ENCODE results near the gene NCK2.
A peak's percentile ranks its signal among the peaks of the same experiment; 100 is the strongest.

NCK2 gene

GRCh38 chr2:105723431-105723830 is 21.3 kb upstream of the NCK2 start:
- no peak for DNase-seq
- Histone ChIP-seq H3K36me3 (replicated peaks; ENCODE audit: insufficient read depth, low read length) (no peaks in the 10 kb centered on the region), H3K9me2 (replicated peaks; ENCODE audit: insufficient read depth, low read length) (no peaks in the 10 kb centered on the region), H3K9me3 (replicated peaks; ENCODE audit: insufficient read depth, low read length) (no peaks in the 10 kb centered on the region), H3K9ac (ENCODE audit: low read length) (no peak overlapping the region), H3K27me3 (replicated peaks; ENCODE audit: insufficient read depth, low read length) (no peaks in the 10 kb centered on the region), H2AFZ (ENCODE audit: low read length) (no peak overlapping the region), H3K27ac (ENCODE audit: low read length) (no peak overlapping the region), H3K79me2 (ENCODE audit: low read length) (no peaks in the 10 kb centered on the region), H3K4me3 (ENCODE audit: low read length) (no peak overlapping the region), H3K4me2 (ENCODE audit: low read depth, low read length) (no peak overlapping the region), H4K20me1 (ENCODE audit: insufficient read depth, low read length) (no peaks in the 10 kb centered on the region), H3F3A (ENCODE audit: insufficient read depth, low read length) (peaks cover 33% of the 10 kb centered on the region), H3K4me1 (ENCODE audit: low read length) (peaks cover 44% of the 10 kb centered on the region)
- TF ChIP-seq EZH2 (optimal IDR thresholded peaks at IDR 0.05; ENCODE audit: low read depth, low read length) (no peak), EZH2phosphoT487 (IDR thresholded peaks at IDR 0.05; ENCODE audit: low read length) (no peak), CTCF (IDR thresholded peaks at IDR 0.05; ENCODE audit: low read length) (no peak)

GRCh38 chr2:105725388-105725787 is 19.3 kb upstream of the NCK2 start:
- DNase-seq: no peak
- peak overlapping the region; percentile 17 for H2AFZ ChIP-seq (ENCODE audit: low read length)
- H3K4me3 ChIP-seq (ENCODE audit: low read length): peak overlapping the region; percentile 3; the same call in 1 of the 2 replicates
- no peaks in the 10 kb centered on the region for H3K9me3 ChIP-seq (replicated peaks; ENCODE audit: insufficient read depth, low read length)
- TF ChIP-seq EZH2phosphoT487 (IDR thresholded peaks at IDR 0.05; ENCODE audit: low read length) (no peak), CTCF (IDR thresholded peaks at IDR 0.05; ENCODE audit: low read length) (no peak), EZH2 (optimal IDR thresholded peaks at IDR 0.05; ENCODE audit: low read depth, low read length) (no peak)
- peak overlapping the region; percentile 96 for H3K27ac ChIP-seq (ENCODE audit: low read length)
- H3K27me3 ChIP-seq (replicated peaks; ENCODE audit: insufficient read depth, low read length): no peaks in the 10 kb centered on the region
- no peaks in the 10 kb centered on the region for H4K20me1 ChIP-seq (ENCODE audit: insufficient read depth, low read length)
- peak overlapping the region; percentile 50 for H3K4me2 ChIP-seq (ENCODE audit: low read depth, low read length)
- H3K9ac ChIP-seq (ENCODE audit: low read length): peak overlapping the region; percentile 38; the same call in 1 of the 2 replicates
- H3K36me3 ChIP-seq (replicated peaks; ENCODE audit: insufficient read depth, low read length): no peaks in the 10 kb centered on the region
- H3K4me1 ChIP-seq (ENCODE audit: low read length): peaks cover 64% of the 10 kb centered on the region
- H3F3A ChIP-seq (ENCODE audit: insufficient read depth, low read length): peaks cover 50% of the 10 kb centered on the region
- H3K9me2 ChIP-seq (replicated peaks; ENCODE audit: insufficient read depth, low read length): no peaks in the 10 kb centered on the region
- no peaks in the 10 kb centered on the region for H3K79me2 ChIP-seq (ENCODE audit: low read length)

GRCh38 chr2:105730170-105730569 is 14.5 kb upstream of the NCK2 start:
- Histone ChIP-seq H3K9ac (ENCODE audit: low read length) (peak overlapping the region; percentile 36; the same call in 1 of the 2 replicates), H3F3A (ENCODE audit: insufficient read depth, low read length) (peaks cover 49% of the 10 kb centered on the region), H3K4me3 (ENCODE audit: low read length) (no peak overlapping the region), H3K36me3 (replicated peaks; ENCODE audit: insufficient read depth, low read length) (no peaks in the 10 kb centered on the region), H4K20me1 (ENCODE audit: insufficient read depth, low read length) (no peaks in the 10 kb centered on the region), H3K4me2 (ENCODE audit: low read depth, low read length) (peak overlapping the region; percentile 63), H3K27me3 (replicated peaks; ENCODE audit: insufficient read depth, low read length) (no peaks in the 10 kb centered on the region), H3K27ac (ENCODE audit: low read length) (peak overlapping the region; percentile 71), H3K9me2 (replicated peaks; ENCODE audit: insufficient read depth, low read length) (no peaks in the 10 kb centered on the region), H2AFZ (ENCODE audit: low read length) (0 out of 2 replicates have a peak overlapping the region, but pooled peaks have one; percentile 5), H3K9me3 (replicated peaks; ENCODE audit: insufficient read depth, low read length) (no peaks in the 10 kb centered on the region), H3K79me2 (ENCODE audit: low read length) (no peaks in the 10 kb centered on the region), H3K4me1 (ENCODE audit: low read length) (peaks cover 95% of the 10 kb centered on the region)
- TF ChIP-seq EZH2phosphoT487 (IDR thresholded peaks at IDR 0.05; ENCODE audit: low read length): no peak
- no peak for DNase-seq

GRCh38 chr2:105731511-105731910 is 13.2 kb upstream of the NCK2 start:
- H3K27me3 ChIP-seq (replicated peaks; ENCODE audit: insufficient read depth, low read length): no peaks in the 10 kb centered on the region
- H2AFZ ChIP-seq (ENCODE audit: low read length): no peak overlapping the region
- H3F3A ChIP-seq (ENCODE audit: insufficient read depth, low read length): peaks cover 38% of the 10 kb centered on the region
- no peak overlapping the region for H3K9ac ChIP-seq (ENCODE audit: low read length)
- H4K20me1 ChIP-seq (ENCODE audit: insufficient read depth, low read length): no peaks in the 10 kb centered on the region
- H3K36me3 ChIP-seq (replicated peaks; ENCODE audit: insufficient read depth, low read length): no peaks in the 10 kb centered on the region
- H3K4me3 ChIP-seq (ENCODE audit: low read length): no peak overlapping the region
- H3K9me2 ChIP-seq (replicated peaks; ENCODE audit: insufficient read depth, low read length): no peaks in the 10 kb centered on the region
- H3K4me1 ChIP-seq (ENCODE audit: low read length): peaks cover 97% of the 10 kb centered on the region
- TF ChIP-seq EZH2phosphoT487 (IDR thresholded peaks at IDR 0.05; ENCODE audit: low read length) (no peak), EZH2 (optimal IDR thresholded peaks at IDR 0.05; ENCODE audit: low read depth, low read length) (no peak), CTCF (IDR thresholded peaks at IDR 0.05; ENCODE audit: low read length) (no peak)
- no peak overlapping the region for H3K27ac ChIP-seq (ENCODE audit: low read length)
- H3K79me2 ChIP-seq (ENCODE audit: low read length): no peaks in the 10 kb centered on the region
- no peak overlapping the region for H3K4me2 ChIP-seq (ENCODE audit: low read depth, low read length)
- DNase-seq: no peak
- H3K9me3 ChIP-seq (replicated peaks; ENCODE audit: insufficient read depth, low read length): no peaks in the 10 kb centered on the region

Measured in MM.1S (cell line).